22Rv1 (cell line): ENCODE measurements around the gene ZNHIT6.

Source experiments
- ZFX ChIP-seq: fragments of 450-650 bp; IDR thresholded peaks from 2 replicates; pipeline ENCODE4 v1.6.1; 2017; ENCODE audit warnings: antibody characterized with exemption, borderline replicate concordance
- TF ChIP-seq, protein P1 (sequence below): fragments of 450-650 bp; IDR thresholded peaks from 2 replicates; pipeline ENCODE4 v1.5.1; 2017; ENCODE audit warnings: mild to moderate bottlenecking

DNA sequence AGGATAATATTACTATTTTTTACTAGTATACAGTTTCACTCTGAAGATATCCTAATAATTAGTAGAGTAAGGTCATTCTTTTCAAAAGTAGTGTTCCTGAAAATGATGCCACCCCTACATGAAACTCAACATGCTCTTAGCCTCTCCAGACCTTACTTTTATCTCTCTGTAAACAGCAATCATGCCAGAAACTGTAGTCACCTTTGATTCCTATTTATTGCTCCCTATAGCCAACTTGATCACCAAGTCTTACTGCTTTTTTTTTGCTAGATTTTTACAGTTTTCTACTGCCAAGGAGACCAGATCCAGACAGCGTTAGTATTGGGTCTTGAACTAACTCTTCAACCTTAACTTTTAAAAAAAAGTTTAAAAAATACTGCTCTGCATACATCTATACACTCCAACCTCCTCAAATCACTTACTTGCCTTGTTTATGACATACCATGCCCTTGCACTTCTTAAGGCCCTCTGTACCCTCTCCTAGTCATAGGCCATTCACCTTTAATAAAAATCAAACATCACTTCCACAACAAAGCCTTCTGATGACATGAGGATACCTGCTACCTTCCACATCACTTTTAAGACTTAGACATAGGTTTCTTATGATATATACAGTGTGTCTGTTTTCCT, 36.1 kb downstream of the ZNHIT6 start:
- TF ChIP-seq, protein P1, sequence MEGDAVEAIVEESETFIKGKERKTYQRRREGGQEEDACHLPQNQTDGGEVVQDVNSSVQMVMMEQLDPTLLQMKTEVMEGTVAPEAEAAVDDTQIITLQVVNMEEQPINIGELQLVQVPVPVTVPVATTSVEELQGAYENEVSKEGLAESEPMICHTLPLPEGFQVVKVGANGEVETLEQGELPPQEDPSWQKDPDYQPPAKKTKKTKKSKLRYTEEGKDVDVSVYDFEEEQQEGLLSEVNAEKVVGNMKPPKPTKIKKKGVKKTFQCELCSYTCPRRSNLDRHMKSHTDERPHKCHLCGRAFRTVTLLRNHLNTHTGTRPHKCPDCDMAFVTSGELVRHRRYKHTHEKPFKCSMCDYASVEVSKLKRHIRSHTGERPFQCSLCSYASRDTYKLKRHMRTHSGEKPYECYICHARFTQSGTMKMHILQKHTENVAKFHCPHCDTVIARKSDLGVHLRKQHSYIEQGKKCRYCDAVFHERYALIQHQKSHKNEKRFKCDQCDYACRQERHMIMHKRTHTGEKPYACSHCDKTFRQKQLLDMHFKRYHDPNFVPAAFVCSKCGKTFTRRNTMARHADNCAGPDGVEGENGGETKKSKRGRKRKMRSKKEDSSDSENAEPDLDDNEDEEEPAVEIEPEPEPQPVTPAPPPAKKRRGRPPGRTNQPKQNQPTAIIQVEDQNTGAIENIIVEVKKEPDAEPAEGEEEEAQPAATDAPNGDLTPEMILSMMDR, result no peak
- TF ChIP-seq ZFX, result no peak
